ENCODE results near the gene RBBP4.
A peak's percentile ranks its signal among the peaks of the same experiment; 100 is the strongest.
"Not testable (repeated sequence)": the region's sequence is repeated elsewhere in the genome, so short reads cannot be mapped to it uniquely, and the experiment has no call there.

Gene RBBP4

GRCh38 chr1:32642292-32642827 is 8.6 kb upstream of the RBBP4 start:
- not testable (repeated sequence) for DNase-seq

DNA sequence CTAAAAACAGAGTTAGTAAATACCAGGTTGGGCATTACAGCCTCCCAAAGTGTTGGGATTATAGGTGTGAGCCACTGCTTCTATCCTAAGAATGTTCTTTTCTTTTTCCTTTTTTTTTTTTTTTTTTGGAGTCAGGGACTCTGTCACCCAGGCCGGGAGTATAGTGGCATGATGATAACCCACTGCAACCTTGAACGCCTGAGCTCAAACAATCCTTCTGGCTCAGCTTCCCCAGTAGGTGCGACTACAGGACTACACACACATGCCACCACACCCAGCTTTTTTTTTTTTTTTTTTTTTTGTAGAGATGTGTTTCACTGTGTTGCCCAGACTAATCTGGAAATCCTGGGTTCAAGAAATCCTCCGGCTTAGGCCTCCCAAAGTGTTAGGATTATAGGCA is 6.6 kb upstream of the RBBP4 start:
- no peak for DNase-seq

GRCh38 chr1:32647308-32648134 is 3.5 kb upstream of the RBBP4 start:
- no peak for DNase-seq

GRCh38 chr1:32650248-32650751 is 708 bp upstream of the RBBP4 start, which contains the start of gene ZBTB8OS:
ZBTB8OS (minus strand) TSS chr1:32650550; CDS start chr1:32650529, 21 bp downstream.
- DNase-seq, result peak; percentile 99

GRCh38 chr1:32651461-32652073 is 559 bp downstream of the RBBP4 start:
- no peak for DNase-seq

DNA sequence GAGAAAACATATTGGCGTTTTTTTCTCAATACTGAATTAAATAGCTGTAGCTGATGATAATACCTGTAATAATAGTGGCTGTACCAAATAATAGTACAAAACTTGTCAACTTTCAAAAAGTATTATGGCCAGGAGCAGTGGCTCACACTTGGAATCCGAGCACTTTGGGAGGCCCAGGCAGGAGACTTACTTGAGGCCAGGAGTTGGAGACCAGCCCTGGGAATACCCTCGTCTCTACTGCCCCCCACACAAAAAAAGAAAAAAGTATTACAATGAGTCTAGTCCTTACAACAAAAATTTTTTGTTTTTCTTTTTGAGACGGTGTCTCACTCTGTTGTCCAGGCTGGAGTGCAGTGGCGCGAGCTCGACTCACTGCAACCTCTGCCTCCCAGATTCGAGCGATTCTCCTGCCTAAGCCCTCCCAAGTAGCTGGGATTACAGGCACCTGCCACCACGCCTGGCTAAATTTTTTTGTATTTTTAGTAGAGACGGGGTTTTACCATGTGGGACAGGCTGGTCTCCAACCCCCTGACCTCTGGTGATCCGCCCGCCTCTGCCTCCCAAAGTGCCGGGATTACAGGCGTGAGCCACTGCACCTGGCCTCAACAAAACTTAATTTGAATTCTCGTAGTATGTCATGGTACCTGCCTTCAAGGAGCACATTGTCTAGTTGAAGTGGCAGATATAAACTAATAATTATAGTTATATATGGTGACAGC is 1.4 kb downstream of the RBBP4 start:
- no peak for DNase-seq

DNA sequence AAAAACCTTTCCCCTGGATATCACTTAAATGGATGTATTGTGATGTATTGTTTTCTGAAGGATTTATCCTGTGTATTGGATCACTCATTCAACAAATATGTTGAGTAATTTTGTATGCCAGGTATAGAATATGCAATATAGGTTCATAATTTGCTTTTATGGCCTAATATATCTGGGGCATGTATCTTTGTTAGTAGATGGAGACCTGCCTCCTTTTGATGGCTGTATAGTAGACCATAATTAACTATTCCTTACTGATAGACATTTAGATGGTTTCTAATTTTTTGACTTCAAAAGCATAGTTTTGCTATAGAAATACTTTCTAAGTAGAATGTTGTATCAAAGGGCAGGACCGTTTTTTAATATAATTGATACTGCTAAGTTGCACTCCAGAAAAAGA is 8.6 kb downstream of the RBBP4 start:
- DNase-seq, result no peak

DNA sequence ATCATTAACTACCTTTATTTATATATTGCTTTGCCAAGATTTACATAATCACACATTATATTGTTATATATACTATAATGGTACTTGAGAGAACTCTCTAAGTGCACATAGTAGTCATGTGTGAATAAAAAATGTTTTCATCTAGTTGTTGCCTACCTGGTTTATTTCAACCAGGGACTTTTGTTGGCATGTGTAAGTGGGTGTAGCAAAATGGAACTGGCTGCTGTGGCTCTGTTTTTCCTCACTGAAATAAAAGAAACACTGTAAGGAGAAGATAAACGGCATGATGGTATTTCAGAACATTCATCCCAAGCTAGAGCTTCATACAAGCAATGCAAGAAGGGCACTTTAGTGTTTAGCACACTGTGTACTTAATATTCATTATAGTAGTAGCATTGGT is 14.9 kb downstream of the RBBP4 start:
- no peak for DNase-seq

DNA sequence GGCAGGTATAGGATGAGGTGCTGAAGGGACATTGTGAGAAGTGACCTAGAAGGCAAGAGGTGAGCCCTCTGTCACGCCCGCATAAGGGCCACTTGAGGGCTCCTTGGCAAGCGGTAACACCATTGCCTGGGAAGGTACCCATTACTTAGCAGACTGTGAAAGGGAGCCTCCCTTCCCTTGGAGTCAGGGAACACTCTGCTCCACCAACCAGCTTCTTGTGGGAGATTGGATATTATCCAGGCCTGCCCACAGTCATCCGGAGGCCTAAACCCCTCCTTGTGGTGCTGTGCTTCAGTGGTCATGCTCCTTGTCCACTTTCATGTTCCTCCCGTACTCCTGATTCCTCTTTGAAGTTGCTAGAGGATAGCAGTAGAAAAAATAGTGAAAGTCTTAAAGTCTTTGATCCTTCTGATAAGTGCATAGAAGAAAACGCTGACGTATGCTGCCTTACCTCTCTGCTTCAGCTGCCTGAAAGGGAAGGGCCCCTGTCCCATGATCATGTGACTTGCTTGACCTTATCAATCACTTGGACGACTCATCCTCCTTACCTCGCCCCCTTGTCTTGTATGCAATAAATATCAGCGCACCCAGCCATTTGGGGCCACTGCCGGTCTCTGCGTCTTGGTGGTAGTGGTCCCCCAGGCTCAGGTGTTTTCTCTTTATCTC is 16.0 kb downstream of the RBBP4 start:
- no peak for DNase-seq

DNA sequence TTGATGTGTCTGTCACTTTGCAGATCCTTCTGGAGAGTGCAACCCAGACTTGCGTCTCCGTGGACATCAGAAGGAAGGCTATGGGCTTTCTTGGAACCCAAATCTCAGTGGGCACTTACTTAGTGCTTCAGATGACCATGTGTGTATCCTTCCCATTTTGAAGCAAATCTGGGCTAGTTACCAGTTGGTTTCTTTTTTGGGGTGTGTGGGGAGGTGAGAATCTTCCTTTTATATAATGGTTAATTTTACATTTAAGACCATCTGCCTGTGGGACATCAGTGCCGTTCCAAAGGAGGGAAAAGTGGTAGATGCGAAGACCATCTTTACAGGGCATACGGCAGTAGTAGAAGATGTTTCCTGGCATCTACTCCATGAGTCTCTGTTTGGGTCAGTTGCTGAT is 17.7 kb downstream of the RBBP4 start:
- DNase-seq, result not testable (repeated sequence)

DNA sequence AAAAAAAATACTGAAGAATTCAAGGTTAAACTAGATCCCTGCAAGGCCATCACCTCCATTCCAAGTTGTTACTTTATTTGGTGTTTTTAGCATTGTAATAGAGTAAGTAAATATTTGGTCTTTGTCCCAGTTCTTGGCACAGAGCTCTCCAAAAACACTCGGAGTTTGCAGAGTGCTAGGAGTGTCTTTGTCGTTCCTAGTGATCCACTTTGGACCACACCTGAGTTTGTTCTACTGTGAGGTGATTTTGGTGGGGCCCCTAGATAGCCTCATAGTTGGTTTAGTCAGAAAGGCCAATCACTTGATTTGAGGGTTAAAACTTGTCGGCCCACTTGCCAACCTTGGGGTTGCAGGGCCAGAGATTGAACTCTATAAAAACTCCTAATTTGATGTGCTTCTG is 25.9 kb downstream of the RBBP4 start:
- no peak for DNase-seq

- not testable (repeated sequence) for DNase-seq
Measured at GRCh38 chr1:32679993-32680392, 29.0 kb downstream of the RBBP4 start.

DNA sequence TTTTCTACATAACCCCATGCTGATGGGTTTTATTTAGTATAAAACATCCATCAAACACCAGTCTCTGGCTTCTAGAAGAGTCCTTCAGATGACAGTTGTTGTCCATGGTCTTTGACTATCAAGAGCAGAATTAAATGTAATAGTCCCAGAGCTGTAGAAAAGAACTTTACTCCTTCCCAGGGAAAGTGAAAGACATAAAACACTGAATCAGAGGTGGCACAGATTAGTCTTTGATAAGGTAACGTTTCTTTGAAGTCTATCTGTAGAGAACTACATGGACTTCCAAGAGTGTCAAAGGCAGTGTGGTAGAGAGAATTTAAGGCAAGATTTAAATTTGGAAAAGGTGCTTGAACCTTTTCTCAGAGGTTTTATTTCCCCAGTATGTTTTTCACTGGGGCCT is 29.6 kb downstream of the RBBP4 start:
- no peak for DNase-seq

- DNase-seq, result no peak
Measured at GRCh38 chr1:32681509-32681908, 30.5 kb downstream of the RBBP4 start.

DNA sequence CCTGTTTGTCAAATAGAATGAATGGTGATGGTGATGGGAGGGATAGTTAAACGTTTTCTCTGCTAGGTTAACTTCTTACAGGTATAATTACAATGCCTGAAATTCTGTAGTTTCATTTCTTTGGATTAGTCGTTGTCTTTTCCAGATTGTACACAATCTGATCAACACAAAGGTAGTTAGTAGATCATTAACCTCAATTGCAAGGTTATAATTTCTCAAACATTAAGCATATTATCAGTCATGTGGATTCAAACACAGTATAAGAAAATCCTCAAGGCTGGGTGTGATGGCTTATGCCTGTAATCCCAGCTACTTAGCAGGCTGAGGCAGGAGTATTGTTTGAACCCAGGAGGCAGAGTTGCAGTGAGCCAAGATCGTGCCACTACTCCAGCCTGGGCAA is 31.0 kb downstream of the RBBP4 start:
- no peak for DNase-seq

DNA sequence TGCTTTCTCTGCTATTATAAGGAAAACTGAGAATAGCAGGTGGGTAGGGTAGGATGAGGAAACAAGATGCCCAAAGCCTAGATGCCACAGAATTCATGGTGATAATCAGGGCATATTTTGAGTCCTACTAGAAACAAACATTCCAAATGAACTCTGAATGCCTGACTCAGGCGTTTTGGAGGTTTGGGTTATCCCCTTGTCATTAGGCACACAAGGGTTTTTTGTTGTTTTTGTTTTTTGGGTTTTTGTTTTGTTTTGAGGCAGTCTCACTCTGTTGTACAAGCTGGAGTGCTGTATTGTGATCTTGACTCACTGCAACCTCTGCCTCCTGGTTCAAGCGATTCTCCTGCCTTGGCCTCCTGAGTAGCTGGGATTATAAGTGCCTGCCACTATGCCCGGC is 32.4 kb downstream of the RBBP4 start:
- no peak for DNase-seq

DNA sequence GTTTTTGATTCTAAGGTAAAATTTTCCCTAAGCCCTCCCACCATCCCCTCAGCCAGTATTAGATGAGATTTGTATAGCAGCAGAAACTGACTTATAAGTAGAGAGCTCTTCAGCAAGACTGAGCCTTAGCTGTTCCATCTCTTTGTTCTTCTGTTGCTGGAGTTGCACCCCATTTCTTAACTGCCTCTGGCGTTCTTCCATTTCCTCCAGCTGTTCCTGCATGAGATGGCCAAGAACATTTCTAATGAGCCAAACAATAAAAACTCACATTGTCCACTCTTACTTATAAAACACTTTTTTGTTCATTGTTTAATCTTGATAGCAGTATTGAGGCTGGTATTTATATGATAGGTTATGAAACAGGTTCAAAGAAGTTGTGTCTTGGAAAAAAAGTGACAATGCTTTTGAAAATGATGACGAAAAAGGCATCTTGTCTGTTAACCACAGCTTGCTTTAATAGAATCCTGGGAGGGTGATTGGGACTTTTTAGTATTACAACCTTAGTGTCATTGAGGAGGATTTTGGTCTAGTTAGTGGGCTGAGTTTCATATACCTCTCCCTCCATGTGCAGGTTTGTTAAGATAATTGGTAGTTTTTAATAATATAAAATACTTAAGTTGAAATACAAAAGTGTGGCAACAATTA is 33.3 kb downstream of the RBBP4 start:
- no peak for DNase-seq

- DNase-seq, result no peak
Measured at GRCh38 chr1:32685498-32685897, 34.5 kb downstream of the RBBP4 start.

DNA sequence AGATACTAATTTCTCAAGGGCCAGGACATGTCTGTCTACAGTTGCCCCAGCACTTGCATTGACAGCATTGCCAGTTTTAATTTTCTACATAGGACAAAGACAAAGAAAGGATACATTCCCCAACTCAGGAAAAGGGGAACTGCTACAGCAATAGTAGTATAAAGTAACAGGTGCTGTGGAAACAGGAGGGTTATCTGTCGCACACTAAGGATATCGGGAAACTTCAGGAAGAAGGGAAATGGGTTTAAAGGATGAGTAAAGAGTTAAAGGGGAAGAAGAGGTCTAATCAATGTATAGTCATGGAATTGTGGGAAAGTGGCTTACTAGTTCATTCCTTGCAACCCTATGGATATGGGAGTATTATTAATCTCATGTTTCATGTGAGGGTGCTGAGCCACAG is 35.4 kb downstream of the RBBP4 start:
- no peak for DNase-seq

DNA sequence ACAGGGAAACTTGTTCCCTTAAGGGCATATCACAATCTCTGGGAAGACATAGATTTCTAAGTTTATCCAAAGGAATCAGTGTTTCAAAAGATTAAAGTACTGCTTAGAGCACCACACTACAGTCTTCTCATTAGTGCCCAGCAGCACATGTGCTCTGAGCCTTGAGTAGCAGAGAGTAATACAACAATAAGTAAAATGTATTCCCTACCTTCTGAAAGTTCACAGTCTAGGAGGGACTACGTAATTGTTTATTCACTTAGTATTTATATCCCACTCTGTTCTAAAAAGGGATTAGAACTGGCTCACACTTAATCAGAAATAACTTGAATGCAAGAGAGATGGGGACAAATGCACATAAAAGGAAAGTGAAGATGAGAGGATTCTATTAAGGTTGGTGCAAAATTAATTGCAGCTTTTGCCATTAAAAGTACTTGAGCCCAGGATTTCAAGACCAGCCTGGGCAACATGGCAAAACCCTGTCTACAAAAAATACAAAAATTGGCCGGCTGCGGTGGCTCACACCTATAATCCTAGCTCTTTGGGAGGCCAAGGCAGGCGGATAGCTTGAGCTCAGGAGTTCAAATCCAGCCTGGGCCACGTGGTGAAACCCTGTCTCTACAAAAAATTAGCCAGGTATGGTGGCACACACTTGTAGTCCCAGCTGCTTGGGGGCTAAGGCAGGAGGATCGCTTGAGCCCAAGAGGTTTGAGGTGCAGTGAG is 42.6 kb downstream of the RBBP4 start:
- no peak for DNase-seq

GRCh38 chr1:32695098-32695904 is 44.3 kb downstream of the RBBP4 start:
- peak; percentile 76 for DNase-seq
